Stomach (tissue), 9 donors: ENCODE measurements around the gene NOL8. TPM values are rescaled to one million over a fixed set of nuclear protein-coding genes. Genes with fewer than 3 reads are reported as not detected.

Experiments
- DNase-seq, 2 donors: peaks; one replicate each; pipeline versions ENCODE4 v3.0.0 to v3.0.0-alpha.2; 2013 to 2019
- H3K27ac ChIP-seq, 5 donors: fragments of 200-600 bp in 4 of 5; sonication (generic) in 4 of 5; one replicate each; pipeline ENCODE4 v1.5.1; 2013 to 2019; ENCODE audit warnings: mild to moderate bottlenecking in 1 of 5, moderate library complexity in 1 of 5
- H3K27me3 ChIP-seq, 3 donors: fragments of 200-600 bp; sonication (generic); one replicate each; pipeline ENCODE4 v1.5.1; 2017 to 2019; ENCODE audit warnings: mixed run types in 1 of 3
- H3K36me3 ChIP-seq, 4 donors: fragments of 200-600 bp; sonication (generic); 1 replicate in 3 of 4; 2 replicates in 1 of 4; pipeline ENCODE4 v1.5.1; 2016 to 2019
- H3K4me1 ChIP-seq, 4 donors: fragments of 200-600 bp; sonication (generic); one replicate each; pipeline ENCODE4 v1.5.1; 2016 to 2019
- H3K4me3 ChIP-seq, 4 donors: fragments of 200-600 bp; sonication (generic) in 3 of 4; one replicate each; pipeline ENCODE4 v1.5.1; 2016 to 2019; ENCODE audit warnings: mild to moderate bottlenecking in 1 of 4
- H3K9me3 ChIP-seq, 4 donors: fragments of 200-600 bp; sonication (generic); one replicate each; pipeline ENCODE4 v1.5.1; 2016 to 2019
- EP300 ChIP-seq: sonication (generic); formaldehyde crosslinking; IDR thresholded peaks from one replicate; pipeline ENCODE4 v1.6.1; 2017; ENCODE audit warnings: antibody characterized with exemption
- POLR2A ChIP-seq, 4 donors: fragments of 450-650 bp; IDR thresholded peaks; one replicate each; pipeline ENCODE4 v1.6.1; 2016; ENCODE audit warnings: antibody characterized with exemption in 4 of 4, control low read depth in 2 of 4, mild to moderate bottlenecking in 1 of 4, moderate library complexity in 1 of 4
- POLR2AphosphoS5 ChIP-seq, 3 donors: sonication (generic); formaldehyde crosslinking; IDR thresholded peaks; one replicate each; pipeline ENCODE4 v1.6.1; 2016; ENCODE audit warnings: antibody characterized with exemption in 3 of 3
- WGBS, 5 donors: extraction: QIAGEN DNeasy Blood & Tissue Kit in 3 of 5; methylation state at CpG; one replicate each; pipeline versions ENCODE4 v1.1.5 to v1.1.7; 2013 to 2018; 5-methylcytosine and 5-hydroxymethylcytosine counted together
- intact Hi-C: fragments of 100-400 bp; cut with DNase I; formaldehyde crosslinking; loops from one replicate; pipeline ENCODE4 v1.15.1; 2023; ENCODE audit warnings: low total_unique reads
- polyA plus RNA-seq, 3 donors: library from polyadenylated mRNA; stranded (reverse); fragments of 200-250 nt; gene quantifications; one replicate each; pipeline ENCODE4 v1.2.3, GENCODE V29; 2013
- total RNA-seq, 5 donors: library from RNA; depleted of rRNA; stranded (reverse); fragments of >200 nt; gene quantifications; one replicate each; pipeline versions ENCODE4 v1.1.0 to v1.2.3, GENCODE V29; 2014 to 2016
- TF ChIP-seq, protein P1 (sequence below), 7 experiments: fragments of 450-650 bp in 4 of 7; fragments of 200-600 bp in 3 of 7; sonication (generic) in 3 of 7; IDR thresholded peaks; one replicate each; pipeline ENCODE4 v1.5.1; 2016 to 2019; ENCODE audit warnings: antibody characterized with exemption in 7 of 7, control low read depth in 2 of 7, mild to moderate bottlenecking in 1 of 7
- donor health status: healthy with polysubstance abuse.
- donor health status: Bipolar disorder and iron deficiency.
- donor health status: healthy.

NOL8 gene
- total and polyA plus RNA-seq, 8 donors, result 11.9 to 75.4 (median 22.3) TPM

DNA sequence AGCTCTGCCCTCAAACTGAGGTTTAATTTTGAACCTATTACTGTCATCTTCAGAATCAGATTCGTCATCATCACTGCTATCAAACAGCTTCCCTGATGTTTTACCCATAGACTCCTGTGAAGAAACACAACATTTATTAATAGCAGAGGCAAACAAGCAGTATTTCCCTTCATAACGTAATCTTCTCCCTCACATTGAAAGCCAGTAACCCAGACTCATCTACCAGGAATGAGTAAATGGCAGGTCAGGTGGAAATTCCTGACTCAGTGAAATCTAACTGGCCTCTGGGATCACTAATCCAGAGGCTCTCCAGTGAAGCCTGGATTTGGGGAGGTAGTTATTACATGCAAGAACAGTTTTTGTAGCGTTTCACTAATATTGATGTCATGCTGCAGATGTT lies 14.6 kb downstream of the NOL8 start:
- DNase-seq, result no peak
- no peak overlapping the region for H3K4me3 ChIP-seq
- peaks cover 48 to 88% (median 82%) of the 10 kb centered on the region in 4 donors for H3K36me3 ChIP-seq
- H3K27me3 ChIP-seq, result no peaks in the 10 kb centered on the region
- H3K27ac ChIP-seq, result no peak overlapping the region
- intact Hi-C loops, result no loop called here
- H3K4me1 ChIP-seq, result peaks cover 0 to 15% (median 3%) of the 10 kb centered on the region in 4 donors
- TF ChIP-seq, protein P1, sequence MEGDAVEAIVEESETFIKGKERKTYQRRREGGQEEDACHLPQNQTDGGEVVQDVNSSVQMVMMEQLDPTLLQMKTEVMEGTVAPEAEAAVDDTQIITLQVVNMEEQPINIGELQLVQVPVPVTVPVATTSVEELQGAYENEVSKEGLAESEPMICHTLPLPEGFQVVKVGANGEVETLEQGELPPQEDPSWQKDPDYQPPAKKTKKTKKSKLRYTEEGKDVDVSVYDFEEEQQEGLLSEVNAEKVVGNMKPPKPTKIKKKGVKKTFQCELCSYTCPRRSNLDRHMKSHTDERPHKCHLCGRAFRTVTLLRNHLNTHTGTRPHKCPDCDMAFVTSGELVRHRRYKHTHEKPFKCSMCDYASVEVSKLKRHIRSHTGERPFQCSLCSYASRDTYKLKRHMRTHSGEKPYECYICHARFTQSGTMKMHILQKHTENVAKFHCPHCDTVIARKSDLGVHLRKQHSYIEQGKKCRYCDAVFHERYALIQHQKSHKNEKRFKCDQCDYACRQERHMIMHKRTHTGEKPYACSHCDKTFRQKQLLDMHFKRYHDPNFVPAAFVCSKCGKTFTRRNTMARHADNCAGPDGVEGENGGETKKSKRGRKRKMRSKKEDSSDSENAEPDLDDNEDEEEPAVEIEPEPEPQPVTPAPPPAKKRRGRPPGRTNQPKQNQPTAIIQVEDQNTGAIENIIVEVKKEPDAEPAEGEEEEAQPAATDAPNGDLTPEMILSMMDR (IDR thresholded peaks at IDR 0.05), result no peak
- TF ChIP-seq EP300 (no peak), POLR2A (IDR thresholded peaks at IDR 0.05) (no peak), POLR2AphosphoS5 (IDR thresholded peaks at IDR 0.05) (no peak)
- H3K9me3 ChIP-seq, result no peaks in the 10 kb centered on the region
- 86 to 95% (median 94%) methylated on average over 3 of the region's 3 CpGs for WGBS, 5 donors

DNA sequence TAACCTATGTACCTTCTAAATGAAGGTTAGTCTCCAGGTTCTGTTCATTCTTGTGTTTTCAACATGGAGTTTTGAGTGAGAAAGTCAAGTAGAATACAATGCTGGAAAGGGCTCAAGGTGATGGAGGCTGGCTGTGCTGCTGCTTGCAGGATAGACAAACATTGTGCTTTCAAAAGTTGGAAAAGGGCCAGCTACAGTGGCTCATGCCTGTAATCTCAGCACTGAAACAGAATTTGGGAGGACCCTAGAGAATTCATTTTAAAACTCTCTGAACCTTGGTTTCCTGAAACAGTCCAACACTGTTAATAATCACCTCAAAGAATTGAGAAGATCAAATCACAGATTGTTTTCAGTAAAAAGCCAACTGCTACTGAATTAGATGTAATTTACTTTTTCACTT lies 16.3 kb downstream of the NOL8 start:
- DNase-seq, result peak in 1 of 2 donors; percentile 41
- H3K9me3 ChIP-seq, result no peaks in the 10 kb centered on the region
- peaks cover 58 to 88% (median 83%) of the 10 kb centered on the region in 4 donors for H3K36me3 ChIP-seq
- no peaks in the 10 kb centered on the region for H3K27me3 ChIP-seq
- no peak overlapping the region for H3K27ac ChIP-seq
- no peak for TF ChIP-seq EP300
- no peak for TF ChIP-seq POLR2A (IDR thresholded peaks at IDR 0.05)
- TF ChIP-seq, protein P1 (IDR thresholded peaks at IDR 0.05), result no peak
- no peak for TF ChIP-seq POLR2AphosphoS5 (IDR thresholded peaks at IDR 0.05)
- no peak overlapping the region for H3K4me3 ChIP-seq
- peaks cover 0 to 10% (median 3%) of the 10 kb centered on the region in 4 donors for H3K4me1 ChIP-seq
- intact Hi-C loops, result no loop called here

GRCh38 chr9:92300936-92301335 lies 24.2 kb downstream of the NOL8 start:
- WGBS, 5 donors, result 70 to 83% (median 77%) methylated on average over 1 of the region's 1 CpG
- H3K9me3 ChIP-seq, result no peaks in the 10 kb centered on the region
- TF ChIP-seq EP300, result no peak
- TF ChIP-seq POLR2A (IDR thresholded peaks at IDR 0.05), result no peak
- TF ChIP-seq, protein P1 (IDR thresholded peaks at IDR 0.05), result no peak
- no peak for TF ChIP-seq POLR2AphosphoS5 (IDR thresholded peaks at IDR 0.05)
- intact Hi-C loops, result no loop called here
- H3K36me3 ChIP-seq, result peaks cover 57 to 94% (median 93%) of the 10 kb centered on the region in 4 donors
- H3K4me3 ChIP-seq, result no peak overlapping the region
- no peaks in the 10 kb centered on the region for H3K27me3 ChIP-seq
- no peak for DNase-seq
- no peak overlapping the region for H3K27ac ChIP-seq
- peaks cover 0 to 3% (median 0%) of the 10 kb centered on the region in 4 donors for H3K4me1 ChIP-seq

- Histone ChIP-seq H3K27ac (no peak overlapping the region), H3K27me3 (no peaks in the 10 kb centered on the region), H3K4me1 (peaks cover 11 to 21% (median 14%) of the 10 kb centered on the region in 4 donors), H3K4me3 (no peak overlapping the region), H3K36me3 (peaks cover 43 to 76% (median 75%) of the 10 kb centered on the region in 4 donors), H3K9me3 (no peaks in the 10 kb centered on the region)
- TF ChIP-seq, protein P1 (IDR thresholded peaks at IDR 0.05), result no peak
- no peak for TF ChIP-seq EP300
- no peak for TF ChIP-seq POLR2AphosphoS5 (IDR thresholded peaks at IDR 0.05)
- TF ChIP-seq POLR2A (IDR thresholded peaks at IDR 0.05), result no peak
- WGBS, 5 donors, result 71 to 90% (median 73%) methylated on average over 1 of the region's 1 CpG
- intact Hi-C loops, result loop anchor here (10.0 kb wide), 1 partner anchor 164 kb away; no protein-coding TSS in a partner anchor
- no peak for DNase-seq
Measured at GRCh38 chr9:92299116-92299515, 26.0 kb downstream of the NOL8 start.
